Measurements from ENCODE around the gene IFI44. TPM values are rescaled to one million over a fixed set of nuclear protein-coding genes. Genes with fewer than 3 reads are reported as not detected.

The IFI44 gene
- total and polyA plus RNA-seq, 2 of the 8 experiments (the other 6 are each of a cell fraction or from before 2014, with no cell fraction given) = not detected

- Histone ChIP-seq H3K79me1 (ENCODE audit: low read depth, low read length) (no peaks in the 10 kb centered on the region), H3K56ac (replicated peaks; ENCODE audit: insufficient read length, low read depth, low read length) (no peak overlapping the region), H3K4ac (replicated peaks; ENCODE audit: insufficient read length, low read depth, low read length) (no peak overlapping the region), H2BK5ac (ENCODE audit: low read depth, low read length) (no peak overlapping the region), H4K8ac (ENCODE audit: extremely low read depth, insufficient read depth, low read length) (no peak overlapping the region), H4K91ac (replicated peaks; ENCODE audit: insufficient read length, low read length) (no peak overlapping the region), H3K4me3 (ENCODE audit: extremely low read depth in 1 of 4, insufficient read depth in 2 of 4, low read depth in 3 of 4, low read length in 4 of 4) (no peak overlapping the region), H2BK12ac (ENCODE audit: low read depth, low read length) (no peak overlapping the region), H2BK15ac (ENCODE audit: low read length) (no peak overlapping the region), H3K79me2 (ENCODE audit: control insufficient read depth in 1 of 2, insufficient read depth in 2 of 2, low read length in 2 of 2) (no peaks in the 10 kb centered on the region), H2AFZ (ENCODE audit: low read length) (no peak overlapping the region), H3K9ac (replicated peaks in 1 of 4; ENCODE audit: extremely low read depth in 1 of 4, low read depth in 3 of 4, low read length in 3 of 4) (no peak overlapping the region), H2AK5ac (ENCODE audit: low read depth, low read length) (no peak overlapping the region), H4K5ac (ENCODE audit: insufficient read length, low read depth, low read length) (no peak overlapping the region), H3K4me1 (replicated peaks in 1 of 4; ENCODE audit: control insufficient read depth in 3 of 4, insufficient read depth in 4 of 4, low read length in 3 of 4) (no peaks in the 10 kb centered on the region), H3K23ac (ENCODE audit: insufficient read length) (no peak overlapping the region), H3K23me2 (ENCODE audit: low read depth, low read length) (no peaks in the 10 kb centered on the region), H3K4me2 (ENCODE audit: insufficient read depth in 1 of 2, low read depth in 2 of 2, low read length in 2 of 2) (no peak overlapping the region), H3K9me3 (ENCODE audit: insufficient read depth in 2 of 2, low read depth in 1 of 2, low read length in 1 of 2) (no peaks in the 10 kb centered on the region), H3K14ac (ENCODE audit: insufficient read length) (no peak overlapping the region), H4K20me1 (replicated peaks in 1 of 2; ENCODE audit: control insufficient read depth in 1 of 2, insufficient read depth in 2 of 2, low read length in 2 of 2) (no peaks in the 10 kb centered on the region), H2BK120ac (replicated peaks; ENCODE audit: low read depth, low read length) (no peak overlapping the region), H2BK20ac (ENCODE audit: low read length) (no peak overlapping the region), H3K36me3 (ENCODE audit: control insufficient read depth in 2 of 4, insufficient read depth in 4 of 4, low read length in 3 of 4) (no peaks in the 10 kb centered on the region), H3K27me3 (replicated peaks in 1 of 4; ENCODE audit: control insufficient read depth in 3 of 4, extremely low read depth in 1 of 4, insufficient read depth in 3 of 4, low read length in 3 of 4) (no peaks in the 10 kb centered on the region), H3K27ac (ENCODE audit: low read depth, low read length) (no peak overlapping the region), H3K18ac (ENCODE audit: extremely low read depth, low read length) (no peak overlapping the region)
- 93% methylated on average over 3 of the region's 3 CpGs; no CpG with 5 or more reads in 1 of the 2 experiments for WGBS, 2 experiments (ENCODE audit: extremely low coverage in 1 of 2, insufficient coverage in 1 of 2, insufficient read length in 1 of 2, insufficient replicate concordance in 2 of 2, low coverage in 1 of 2, low lambda C conversion rate in 2 of 2, missing lambda C conversion rate in 1 of 2)
- ChIA-PET POLR2A (ENCODE audit: partially characterized antibody) (no interaction called here), CTCF (ENCODE audit: partially characterized antibody) (interaction anchor here (1.0 kb wide), 1 partner anchor 73 kb away, joined by 3 read pairs; no protein-coding TSS in a partner anchor)
- FAIRE-seq (no peak), DNase-seq (ENCODE audit: low read depth in 1 of 2, low spot score in 2 of 2) (no peak)
- TF ChIP-seq KDM1A (IDR thresholded peaks at IDR 0.05; ENCODE audit: borderline replicate concordance, low read length) (no peak), POLR2A (IDR thresholded peaks at IDR 0.05; ENCODE audit: control extremely low read depth in 1 of 2, low read depth in 2 of 2, low read length in 2 of 2) (no peak), JUN (IDR thresholded peaks at IDR 0.05; ENCODE audit: low read depth, low read length) (no peak), SRF (IDR thresholded peaks at IDR 0.05; ENCODE audit: low read depth, low read length) (no peak)
- TF ChIP-seq, protein P1, sequence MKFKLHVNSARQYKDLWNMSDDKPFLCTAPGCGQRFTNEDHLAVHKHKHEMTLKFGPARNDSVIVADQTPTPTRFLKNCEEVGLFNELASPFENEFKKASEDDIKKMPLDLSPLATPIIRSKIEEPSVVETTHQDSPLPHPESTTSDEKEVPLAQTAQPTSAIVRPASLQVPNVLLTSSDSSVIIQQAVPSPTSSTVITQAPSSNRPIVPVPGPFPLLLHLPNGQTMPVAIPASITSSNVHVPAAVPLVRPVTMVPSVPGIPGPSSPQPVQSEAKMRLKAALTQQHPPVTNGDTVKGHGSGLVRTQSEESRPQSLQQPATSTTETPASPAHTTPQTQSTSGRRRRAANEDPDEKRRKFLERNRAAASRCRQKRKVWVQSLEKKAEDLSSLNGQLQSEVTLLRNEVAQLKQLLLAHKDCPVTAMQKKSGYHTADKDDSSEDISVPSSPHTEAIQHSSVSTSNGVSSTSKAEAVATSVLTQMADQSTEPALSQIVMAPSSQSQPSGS (IDR thresholded peaks at IDR 0.05; ENCODE audit: low read length) = no peak
These were observed 40.9 kb downstream of the IFI44 start for GRCh38 chr1:78690516-78690915.
